Activated T-cell treated with anti-CD3 and anti-CD28 coated beads for 24 hours (primary cell): ENCODE measurements around the gene MACROD2.
"Not testable (repeated sequence)": the region's sequence is repeated elsewhere in the genome, so short reads cannot be mapped to it uniquely, and the experiment has no call there.

Source experiments
- DNase-seq: peaks from one replicate; pipeline ENCODE4 v3.0.0-alpha.2; 2020; ENCODE audit warnings: low read depth

The MACROD2 gene

GRCh38 chr20:14996883-14997672 is 1001.8 kb downstream of the MACROD2 start:
- DNase-seq: no peak

- DNase-seq: no peak
These were observed 1002.5 kb downstream of the MACROD2 start for GRCh38 chr20:14997791-14998190.

- no peak for DNase-seq
These were observed 1010.1 kb downstream of the MACROD2 start for GRCh38 chr20:15005300-15005986.

- DNase-seq: no peak
These were observed 1016.3 kb downstream of the MACROD2 start for GRCh38 chr20:15011631-15012030.

- no peak for DNase-seq
These were observed 1017.2 kb downstream of the MACROD2 start for GRCh38 chr20:15012566-15012965.

- DNase-seq: not testable (repeated sequence)
These were observed 1021.6 kb downstream of the MACROD2 start for GRCh38 chr20:15016875-15017274.

- DNase-seq: no peak
These were observed 1023.6 kb downstream of the MACROD2 start for GRCh38 chr20:15018966-15019365.

- no peak for DNase-seq
These were observed 1025.5 kb downstream of the MACROD2 start for GRCh38 chr20:15020845-15021244.

- no peak for DNase-seq
These were observed 1027.6 kb downstream of the MACROD2 start for GRCh38 chr20:15022921-15023320.

- no peak for DNase-seq
These were observed 1031.4 kb downstream of the MACROD2 start for GRCh38 chr20:15026759-15027158.

- DNase-seq: no peak
These were observed 1035.5 kb downstream of the MACROD2 start for GRCh38 chr20:15030826-15031225.

GRCh38 chr20:15031546-15032351 is 1036.4 kb downstream of the MACROD2 start:
- no peak for DNase-seq

- DNase-seq: no peak
These were observed 1037.0 kb downstream of the MACROD2 start for GRCh38 chr20:15032352-15032622.

- no peak for DNase-seq
These were observed 1038.0 kb downstream of the MACROD2 start for GRCh38 chr20:15033269-15033668.

GRCh38 chr20:15033891-15034290 is 1038.6 kb downstream of the MACROD2 start:
- DNase-seq: no peak

GRCh38 chr20:15036948-15037347 is 1041.6 kb downstream of the MACROD2 start:
- no peak for DNase-seq

GRCh38 chr20:15039088-15039752 is 1043.9 kb downstream of the MACROD2 start:
- no peak for DNase-seq

GRCh38 chr20:15042723-15043122 is 1047.4 kb downstream of the MACROD2 start:
- DNase-seq: no peak

- no peak for DNase-seq
These were observed 1049.9 kb downstream of the MACROD2 start for GRCh38 chr20:15045246-15045645.

GRCh38 chr20:15047042-15047441 is 1051.7 kb downstream of the MACROD2 start:
- no peak for DNase-seq

- DNase-seq: no peak
These were observed 1052.3 kb downstream of the MACROD2 start for GRCh38 chr20:15047601-15048000.

GRCh38 chr20:15056246-15056645 is 1060.9 kb downstream of the MACROD2 start:
- no peak for DNase-seq
